PC-3 (cell line): Measurements from ENCODE around the gene C17orf114.

ENCODE experiments used
- ATAC-seq: fragments of 200-7000 bp; cut with Tn5 transposase; 2 replicates; pipeline ENCODE4 v1.9.1; 2020; ENCODE audit warnings: mild to moderate bottlenecking, moderate library complexity
- BruUV-seq: library from RNA; stranded (reverse); fragments of 400-500 nt; replicated peaks from 2 replicates; lab custom pipeline; 2021; lab: Mats Ljungman, UMichigan
- CTCF ChIA-PET: fragments of 300-600 bp; sonication (Branson Sonifier 250); formaldehyde crosslinking; loops from one replicate; lab custom pipeline; 2022; ENCODE audit warnings: antibody characterized with exemption; lab: Charles Lee
- POLR2A ChIA-PET: fragments of 300-600 bp; sonication (Branson Sonifier 250); formaldehyde crosslinking; loops from one replicate; lab custom pipeline; 2022; ENCODE audit warnings: antibody characterized with exemption; ENCODE audit not compliant: unreplicated experiment; lab: Charles Lee
- DNase-seq: peaks from one replicate; pipeline ENCODE4 v3.0.0-alpha.2; 2015
- H2AFZ ChIP-seq: fragments of 300-600 bp; sonication (generic); 2 replicates; pipeline ENCODE4 v1.6.0; 2016; ENCODE audit warnings: antibody characterized with exemption, low read length
- H3F3A ChIP-seq: fragments of 300-600 bp; sonication (generic); one replicate; pipeline ENCODE4 v1.6.0; 2017; ENCODE audit warnings: antibody characterized with exemption, low read length, control low read depth, mild to moderate bottlenecking; ENCODE audit not compliant: unreplicated experiment
- H3K27ac ChIP-seq: fragments of 300-600 bp; sonication (generic); 2 replicates; pipeline ENCODE4 v1.5.1; 2016; ENCODE audit warnings: mild to moderate bottlenecking, low read length
- H3K27me3 ChIP-seq: fragments of 300-600 bp; sonication (generic); 2 replicates; pipeline ENCODE4 v1.6.1; 2016; ENCODE audit warnings: low read length, mixed read lengths
- H3K36me3 ChIP-seq: fragments of 300-600 bp; sonication (generic); 2 replicates; pipeline ENCODE4 v1.6.1; 2016; ENCODE audit warnings: low read depth, mixed run types, low read length, mixed read lengths
- H3K4me1 ChIP-seq: fragments of 300-600 bp; sonication (generic); 2 replicates; pipeline ENCODE4 v1.5.1; 2016; ENCODE audit warnings: low read length; ENCODE audit not compliant: insufficient read depth
- H3K4me2 ChIP-seq: fragments of 300-600 bp; sonication (generic); 2 replicates; pipeline ENCODE4 v1.6.0; 2016; ENCODE audit warnings: low read length
- H3K4me3 ChIP-seq: fragments of 300-600 bp; sonication (generic); 2 replicates; pipeline ENCODE4 v1.5.1; 2016; ENCODE audit warnings: mild to moderate bottlenecking, low read length, mixed read lengths
- H3K79me2 ChIP-seq: fragments of 300-600 bp; sonication (generic); 2 replicates; pipeline ENCODE4 v1.6.1; 2017; ENCODE audit warnings: low read length, mixed read lengths
- H3K9ac ChIP-seq: fragments of 300-600 bp; sonication (generic); 2 replicates; pipeline ENCODE4 v1.6.0; 2016; ENCODE audit warnings: mild to moderate bottlenecking, low read length
- H3K9me2 ChIP-seq: fragments of 300-600 bp; sonication (generic); replicated peaks from 2 replicates; pipeline ENCODE4 v1.6.1; 2016; ENCODE audit warnings: mixed run types, low read length, mixed read lengths
- H3K9me3 ChIP-seq: fragments of 300-600 bp; sonication (generic); 2 replicates; pipeline ENCODE4 v1.6.1; 2016; ENCODE audit warnings: low read length, mixed read lengths
- H4K20me1 ChIP-seq: fragments of 300-600 bp; sonication (generic); 2 replicates; pipeline ENCODE4 v1.6.1; 2016; ENCODE audit warnings: low read length, mixed read lengths
- CTCF ChIP-seq: fragments of 300-600 bp; sonication (generic); conservative IDR thresholded peaks from 2 replicates; pipeline ENCODE4 v1.5.1; 2017; ENCODE audit warnings: antibody characterized with exemption, low read depth, mild to moderate bottlenecking, low read length
- EZH2 ChIP-seq: fragments of 300-600 bp; sonication (generic); IDR thresholded peaks from one replicate; pipeline ENCODE4 v1.6.1; 2017; ENCODE audit warnings: antibody characterized with exemption, mild to moderate bottlenecking, low read length; ENCODE audit not compliant: unreplicated experiment
- EZH2phosphoT487 ChIP-seq: fragments of 300-600 bp; sonication (generic); IDR thresholded peaks from 2 replicates; pipeline ENCODE4 v1.6.1; 2018; ENCODE audit warnings: mild to moderate bottlenecking, antibody characterized with exemption, low read length, borderline replicate concordance
- intact Hi-C: fragments of 100-400 bp; cut with micrococcal nuclease; formaldehyde crosslinking; loops from 2 replicates; pipeline ENCODE4 v1.9.0; 2023

C17orf114 gene

GRCh38 chr17:4806456-4806776 is 4.3 kb upstream of the C17orf114 start:
- H3K79me2 ChIP-seq = no peaks in the 10 kb centered on the region
- TF ChIP-seq EZH2phosphoT487 = no peak
- TF ChIP-seq CTCF = no peak
- TF ChIP-seq EZH2 = no peak
- no peaks in the 10 kb centered on the region for H3F3A ChIP-seq
- intact Hi-C loops = no loop called here
- no peaks in the 10 kb centered on the region for H3K9me2 ChIP-seq
- H3K4me3 ChIP-seq = peak overlapping the region; percentile 78
- peak overlapping the region; percentile 54 for H2AFZ ChIP-seq
- ChIA-PET CTCF (interaction anchor here (1.0 kb wide), 1 partner anchor 16 kb away, joined by 6 read pairs; no protein-coding TSS in a partner anchor), POLR2A (no interaction called here)
- H3K4me1 ChIP-seq = peaks cover 9% of the 10 kb centered on the region
- H3K36me3 ChIP-seq = no peaks in the 10 kb centered on the region
- peak overlapping the region; percentile 80 for H3K4me2 ChIP-seq
- H4K20me1 ChIP-seq = no peaks in the 10 kb centered on the region
- H3K9ac ChIP-seq = peak overlapping the region; percentile 62
- H3K27ac ChIP-seq = no peak overlapping the region
- no peak; the same call in 1 of the 2 replicates for ATAC-seq
- H3K27me3 ChIP-seq = no peaks in the 10 kb centered on the region
- H3K9me3 ChIP-seq = no peaks in the 10 kb centered on the region
- DNase-seq = no peak
- no TSS peak for BruUV-seq

- Histone ChIP-seq H3K9me3 (no peaks in the 10 kb centered on the region), H3K4me3 (no peak overlapping the region), H4K20me1 (no peaks in the 10 kb centered on the region), H3K4me1 (0 out of 2 replicates have a peak, but pooled peaks cover 6% of the 10 kb centered on the region), H3K27me3 (no peaks in the 10 kb centered on the region), H3K9ac (no peak overlapping the region), H3K9me2 (no peaks in the 10 kb centered on the region), H3K4me2 (no peak overlapping the region), H3K36me3 (peaks cover 5% of the 10 kb centered on the region; the same call in 1 of the 2 replicates), H3K27ac (no peak overlapping the region), H3K79me2 (peaks cover 20% of the 10 kb centered on the region), H2AFZ (no peak overlapping the region), H3F3A (no peaks in the 10 kb centered on the region)
- intact Hi-C loops = no loop called here
- no peak for DNase-seq
- no peak for ATAC-seq
- CTCF ChIA-PET = no interaction called here
- POLR2A ChIA-PET = no interaction called here
- no TSS peak for BruUV-seq
- TF ChIP-seq EZH2phosphoT487 = no peak
- TF ChIP-seq EZH2 = no peak
- TF ChIP-seq CTCF = no peak
Observed at GRCh38 chr17:4800462-4801196, 1.5 kb downstream of the C17orf114 start.

- DNase-seq = peak; percentile 36
- peak overlapping the region; percentile 73 for H2AFZ ChIP-seq
- peak; percentile 77 for ATAC-seq
Observed at GRCh38 chr17:4796552-4796920, 5.6 kb downstream of the C17orf114 start.

More at GRCh38 chr17:4796552-4796920, 5.6 kb downstream of the C17orf114 start:
- H3F3A ChIP-seq = no peaks in the 10 kb centered on the region
- 0 out of 2 replicates have a peak, but pooled peaks cover 6% of the 10 kb centered on the region for H3K4me1 ChIP-seq
- intact Hi-C loops = no loop called here
- H3K4me2 ChIP-seq = peak overlapping the region; percentile 92
- H3K9me2 ChIP-seq = no peaks in the 10 kb centered on the region
- H3K9me3 ChIP-seq = no peaks in the 10 kb centered on the region
- no peak for TF ChIP-seq EZH2phosphoT487
- no peak for TF ChIP-seq CTCF
- no peak for TF ChIP-seq EZH2
- H3K36me3 ChIP-seq = peaks cover 5% of the 10 kb centered on the region; the same call in 1 of the 2 replicates
- peak overlapping the region; percentile 55 for H3K27ac ChIP-seq
- ChIA-PET CTCF (interaction anchor here (0.6 to 0.8 kb wide), 2 partner anchors 48 to 107 kb away, joined by 3 read pairs; partner anchors contain the start of gene CHRNE), POLR2A (interaction anchor here (0.6 kb wide), 1 partner anchor 40 kb away, joined by 3 read pairs; no protein-coding TSS in a partner anchor)
- peak overlapping the region; percentile 96 for H3K9ac ChIP-seq
- H3K79me2 ChIP-seq = peaks cover 20% of the 10 kb centered on the region
- no peaks in the 10 kb centered on the region for H3K27me3 ChIP-seq
- TSS peak; percentile 69 for BruUV-seq
- no peaks in the 10 kb centered on the region for H4K20me1 ChIP-seq
- peak overlapping the region; percentile 96 for H3K4me3 ChIP-seq
